Activated CD8-positive, alpha-beta T cell treated with anti-CD3 and anti-CD28 coated beads for 36 hours (primary cell): ENCODE results near the gene MYO9B. TPM values are rescaled to one million over a fixed set of nuclear protein-coding genes. Genes with fewer than 3 reads are reported as not detected.

Experiments used
- ATAC-seq: fragments of 200-7000 bp; cut with Tn5 transposase; one replicate; pipeline ENCODE4 v1.10.0; 2021; ENCODE audit warnings: mild to moderate bottlenecking, moderate library complexity
- CTCF ChIA-PET: fragments of 350-600 bp; sonication (Branson Sonifier 250); formaldehyde crosslinking; loops from one replicate; lab custom pipeline; 2021; ENCODE audit warnings: antibody characterized with exemption; lab: Charles Lee
- POLR2A ChIA-PET: fragments of 350-600 bp; sonication (Branson Sonifier 250); formaldehyde crosslinking; loops from one replicate; lab custom pipeline; 2021; ENCODE audit warnings: antibody characterized with exemption; lab: Charles Lee
- DNase-seq: peaks from one replicate; pipeline ENCODE4 v3.0.0-alpha.2; 2020
- H3K27ac Mint-ChIP-seq: one replicate; pipeline ENCODE4 v1.8.0; 2021; ENCODE audit warnings: mild to moderate bottlenecking, mixed read lengths
- H3K27me3 Mint-ChIP-seq: one replicate; pipeline ENCODE4 v1.8.0; 2021; ENCODE audit warnings: mixed read lengths
- H3K36me3 Mint-ChIP-seq: one replicate; pipeline ENCODE4 v1.8.0; 2021; ENCODE audit warnings: low read depth, mixed read lengths
- H3K4me1 Mint-ChIP-seq: one replicate; pipeline ENCODE4 v1.8.0; 2021; ENCODE audit warnings: low read depth, mixed read lengths
- H3K4me3 Mint-ChIP-seq: one replicate; pipeline ENCODE4 v1.8.0; 2021; ENCODE audit warnings: mild to moderate bottlenecking, moderate library complexity, mixed read lengths
- H3K9me3 Mint-ChIP-seq: one replicate; pipeline ENCODE4 v1.8.0; 2021; ENCODE audit warnings: mixed read lengths
- intact Hi-C: fragments of 100-400 bp; cut with micrococcal nuclease; formaldehyde crosslinking; loops from one replicate; pipeline ENCODE4 v1.10.0; 2022
- total RNA-seq, 2 experiments: library from RNA; stranded (reverse); gene quantifications; one replicate each; pipeline ENCODE4 v1.2.3, GENCODE V29; 2021
- TF ChIP-seq, protein P1 (sequence below): fragments of 200-600 bp; IDR thresholded peaks from one replicate; pipeline ENCODE4 v1.8.0; 2022; ENCODE audit warnings: antibody characterized with exemption, mild to moderate bottlenecking

The MYO9B gene
- total RNA-seq, 2 experiments from 2014 or later = 111 to 112 TPM

GRCh38 chr19:17214508-17215126 is 139.0 kb downstream of the MYO9B start:
- peak overlapping the region; percentile 97 for H3K27ac Mint-ChIP-seq
- H3K4me3 Mint-ChIP-seq = peak overlapping the region; percentile 82
- ChIA-PET CTCF (interaction anchor here (1.1 to 3.1 kb wide), 5 partner anchors 11 to 68 kb away, joined by 3 to 18 read pairs (median 4); partner anchors contain the start of genes BABAM1 and OCEL1), POLR2A (interaction anchor here (0.7 to 3.1 kb wide), 9 partner anchors 9 to 89 kb away, joined by 3 to 29 read pairs (median 4); partner anchors contain the start of gene OCEL1)
- ATAC-seq (no peak), DNase-seq (no peak)
- TF ChIP-seq, protein P1, sequence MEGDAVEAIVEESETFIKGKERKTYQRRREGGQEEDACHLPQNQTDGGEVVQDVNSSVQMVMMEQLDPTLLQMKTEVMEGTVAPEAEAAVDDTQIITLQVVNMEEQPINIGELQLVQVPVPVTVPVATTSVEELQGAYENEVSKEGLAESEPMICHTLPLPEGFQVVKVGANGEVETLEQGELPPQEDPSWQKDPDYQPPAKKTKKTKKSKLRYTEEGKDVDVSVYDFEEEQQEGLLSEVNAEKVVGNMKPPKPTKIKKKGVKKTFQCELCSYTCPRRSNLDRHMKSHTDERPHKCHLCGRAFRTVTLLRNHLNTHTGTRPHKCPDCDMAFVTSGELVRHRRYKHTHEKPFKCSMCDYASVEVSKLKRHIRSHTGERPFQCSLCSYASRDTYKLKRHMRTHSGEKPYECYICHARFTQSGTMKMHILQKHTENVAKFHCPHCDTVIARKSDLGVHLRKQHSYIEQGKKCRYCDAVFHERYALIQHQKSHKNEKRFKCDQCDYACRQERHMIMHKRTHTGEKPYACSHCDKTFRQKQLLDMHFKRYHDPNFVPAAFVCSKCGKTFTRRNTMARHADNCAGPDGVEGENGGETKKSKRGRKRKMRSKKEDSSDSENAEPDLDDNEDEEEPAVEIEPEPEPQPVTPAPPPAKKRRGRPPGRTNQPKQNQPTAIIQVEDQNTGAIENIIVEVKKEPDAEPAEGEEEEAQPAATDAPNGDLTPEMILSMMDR = no peak
- peaks cover 16% of the 10 kb centered on the region for H3K4me1 Mint-ChIP-seq
- intact Hi-C loops = loop anchor here (1.0 kb wide), 1 partner anchor 12 kb away; the partner anchor contains the start of gene OCEL1
- H3K36me3 Mint-ChIP-seq = peaks cover 37% of the 10 kb centered on the region
- H3K27me3 Mint-ChIP-seq = no peaks in the 10 kb centered on the region
- no peaks in the 10 kb centered on the region for H3K9me3 Mint-ChIP-seq

DNA sequence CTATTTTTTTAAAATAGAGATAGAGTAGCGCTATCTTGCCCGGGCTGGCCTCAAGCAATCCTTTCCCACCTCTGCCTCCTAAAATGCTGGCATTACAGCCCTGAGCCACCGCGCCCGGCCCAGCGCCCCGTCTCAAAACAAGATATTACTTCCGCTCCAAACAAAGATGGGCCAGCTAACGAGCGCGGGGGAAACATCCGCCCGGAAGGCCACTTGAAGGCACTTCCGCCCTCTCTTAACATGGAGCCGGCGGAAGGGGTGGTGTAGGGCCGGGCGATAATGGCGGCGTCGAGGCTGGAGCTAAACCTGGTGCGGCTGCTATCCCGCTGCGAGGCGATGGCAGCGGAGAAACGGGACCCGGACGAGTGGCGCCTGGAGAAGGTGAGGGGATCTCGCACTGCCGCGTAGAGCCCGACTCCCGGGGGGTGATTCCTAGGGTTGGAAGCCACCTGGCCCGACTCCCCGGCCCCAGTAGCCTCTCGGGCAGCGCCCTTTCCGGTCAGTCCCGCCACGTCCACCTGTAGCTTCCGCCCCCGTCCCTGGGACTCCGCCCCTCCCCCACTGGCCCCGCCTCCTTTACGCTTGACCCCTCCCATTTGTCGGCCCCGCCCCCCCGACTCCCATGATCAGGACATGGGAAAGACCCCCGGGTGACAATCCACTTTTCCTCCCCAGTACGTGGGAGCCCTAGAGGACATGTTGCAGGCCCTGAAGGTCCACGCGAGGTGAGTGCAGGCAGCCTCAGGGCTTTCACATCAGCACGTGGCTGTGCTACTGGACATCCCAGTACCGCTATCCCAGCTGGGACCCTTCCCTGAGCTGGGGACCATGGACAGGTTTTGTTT is 139.8 kb downstream of the MYO9B start, which contains the start of gene USE1:
TSS of gene USE1 (plus strand) at position 231 of the 845 bp plus-strand sequence. CDS start at position 280, 49 bp downstream.
- Mint-ChIP-seq H3K4me3 (peak within 1 kb of the TSS; percentile 82), H3K9me3 (no peaks in the 10 kb centered on the region), H3K4me1 (peaks cover 15% of the 10 kb centered on the region), H3K36me3 (peaks cover 37% of the 10 kb centered on the region), H3K27ac (peak within 1 kb of the TSS; percentile 97), H3K27me3 (no peaks in the 10 kb centered on the region)
- POLR2A ChIA-PET = interaction anchor here (0.7 to 3.1 kb wide), 14 partner anchors 10 to 176 kb away, joined by 3 to 29 read pairs (median 4); partner anchors contain the start of gene OCEL1
- ATAC-seq (peak; percentile 96), DNase-seq (peak; percentile 95)
- CTCF ChIA-PET = interaction anchor here (1.1 to 3.1 kb wide), 5 partner anchors 11 to 68 kb away, joined by 3 to 18 read pairs (median 4); partner anchors contain the start of genes BABAM1 and OCEL1
- TF ChIP-seq, protein P1 = no peak
- intact Hi-C loops = loop anchor here (1.0 kb wide), 1 partner anchor 11 kb away; the partner anchor contains the start of gene OCEL1

DNA sequence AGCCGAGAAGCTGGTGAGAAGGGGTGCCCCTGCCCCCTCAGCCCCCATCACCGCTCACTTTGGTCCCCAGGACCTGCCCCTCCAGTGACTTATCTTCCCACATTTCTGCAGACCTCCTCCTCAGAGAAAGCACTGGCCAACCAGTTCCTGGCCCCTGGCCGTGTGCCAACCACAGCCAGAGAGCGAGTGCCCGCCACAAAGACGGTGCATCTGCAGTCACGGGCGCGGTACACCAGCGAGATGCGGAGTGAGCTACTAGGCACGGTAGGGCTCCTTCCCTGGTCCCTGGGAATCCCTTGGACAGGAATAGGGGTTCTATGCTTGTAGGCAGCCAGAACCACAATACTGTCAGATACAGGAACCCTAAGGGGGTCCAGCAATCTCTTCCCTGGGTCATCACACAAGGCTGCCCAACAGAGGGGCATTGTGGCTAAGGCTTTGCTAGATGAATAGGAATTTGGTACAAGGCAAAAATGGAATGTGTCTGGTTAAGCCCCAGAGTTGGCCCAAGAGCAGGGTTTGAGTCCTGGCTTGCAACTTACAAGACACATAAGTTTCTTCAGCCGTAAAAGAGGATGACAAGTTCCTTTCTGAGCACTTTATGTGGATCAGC is 140.6 kb downstream of the MYO9B start:
- Mint-ChIP-seq H3K27me3 (no peaks in the 10 kb centered on the region), H3K27ac (peak overlapping the region; percentile 97), H3K4me3 (peak overlapping the region; percentile 82), H3K4me1 (peaks cover 17% of the 10 kb centered on the region), H3K9me3 (no peaks in the 10 kb centered on the region), H3K36me3 (peaks cover 33% of the 10 kb centered on the region)
- no peak for ATAC-seq
- CTCF ChIA-PET = interaction anchor here (1.4 to 3.1 kb wide), 3 partner anchors 19 to 67 kb away, joined by 4 to 18 read pairs (median 10); no protein-coding TSS in a partner anchor
- no peak for DNase-seq
- TF ChIP-seq, protein P1 = no peak
- POLR2A ChIA-PET = interaction anchor here (1.0 to 3.1 kb wide), 8 partner anchors 10 to 175 kb away, joined by 3 to 29 read pairs (median 4); partner anchors contain the start of gene OCEL1
- intact Hi-C loops = no loop called here

- no peaks in the 10 kb centered on the region for H3K27me3 Mint-ChIP-seq
- ATAC-seq = no peak
- TF ChIP-seq, protein P1 = no peak
- no peaks in the 10 kb centered on the region for H3K9me3 Mint-ChIP-seq
- intact Hi-C loops = no loop called here
- peaks cover 26% of the 10 kb centered on the region for H3K36me3 Mint-ChIP-seq
- no peak overlapping the region for H3K27ac Mint-ChIP-seq
- POLR2A ChIA-PET = interaction anchor here (0.6 to 1.0 kb wide), 2 partner anchors 11 to 119 kb away, joined by 3 read pairs; no protein-coding TSS in a partner anchor
- H3K4me3 Mint-ChIP-seq = no peak overlapping the region
- DNase-seq = no peak
- CTCF ChIA-PET = no interaction called here
- peaks cover 15% of the 10 kb centered on the region for H3K4me1 Mint-ChIP-seq
Measured at GRCh38 chr19:17219286-17219685, 143.7 kb downstream of the MYO9B start.
